ENCODE results near the gene SLC66A1.

SLC66A1 gene

DNA sequence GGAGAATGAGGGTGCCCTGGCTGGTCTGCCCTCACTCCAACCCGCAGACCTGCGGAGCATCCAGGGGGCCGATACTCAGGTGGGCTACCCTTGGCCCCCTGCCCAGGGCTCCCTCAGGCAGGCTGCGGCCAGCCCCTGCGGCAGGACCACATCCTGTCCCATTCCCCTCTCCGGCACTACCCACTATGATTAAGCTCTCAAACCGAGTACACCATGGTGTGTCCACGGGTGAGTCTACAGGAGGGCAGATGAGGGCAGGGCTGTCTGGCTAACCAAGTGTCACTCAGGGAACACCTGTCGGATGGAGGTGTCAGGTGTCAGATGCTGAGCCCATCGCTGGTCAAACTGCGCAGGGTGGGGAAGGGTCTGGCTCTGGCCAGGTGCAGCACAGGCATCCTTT is 47.2 kb downstream of the SLC66A1 start:
- H3K27ac ChIP-seq (ENCODE audit: low read depth, low read length), result no peak overlapping the region
- no peak overlapping the region for H3K4me3 ChIP-seq (ENCODE audit: low read depth in 1 of 5, low read length in 5 of 5)
- H3K9ac ChIP-seq (ENCODE audit: low read length in 5 of 5), result no peak overlapping the region
- H3K4me1 ChIP-seq (ENCODE audit: control insufficient read depth in 5 of 5, insufficient read depth in 5 of 5, low read length in 5 of 5), result peaks cover 0 to 25% (median 16%) of the 10 kb centered on the region in 5 donors
- no peaks in the 10 kb centered on the region for H3K27me3 ChIP-seq (ENCODE audit: control insufficient read depth in 5 of 5, insufficient read depth in 4 of 5, low read length in 5 of 5)
- peaks cover 3 to 53% (median 36%) of the 10 kb centered on the region in 5 donors for H3K36me3 ChIP-seq (ENCODE audit: control insufficient read depth in 5 of 5, insufficient read depth in 5 of 5, low read length in 5 of 5)
- no peaks in the 10 kb centered on the region for H3K9me3 ChIP-seq (ENCODE audit: control insufficient read depth in 5 of 5, low read length in 5 of 5)

- Histone ChIP-seq H3K9me3 (ENCODE audit: control insufficient read depth in 5 of 5, low read length in 5 of 5) (no peaks in the 10 kb centered on the region), H3K9ac (ENCODE audit: low read length in 5 of 5) (no peak overlapping the region), H3K27ac (ENCODE audit: low read depth, low read length) (no peak overlapping the region), H3K4me1 (ENCODE audit: control insufficient read depth in 5 of 5, insufficient read depth in 5 of 5, low read length in 5 of 5) (peaks cover 0 to 26% (median 16%) of the 10 kb centered on the region in 5 donors), H3K4me3 (ENCODE audit: low read depth in 1 of 5, low read length in 5 of 5) (no peak overlapping the region), H3K27me3 (ENCODE audit: control insufficient read depth in 5 of 5, insufficient read depth in 4 of 5, low read length in 5 of 5) (no peaks in the 10 kb centered on the region), H3K36me3 (ENCODE audit: control insufficient read depth in 5 of 5, insufficient read depth in 5 of 5, low read length in 5 of 5) (peaks cover 3 to 53% (median 34%) of the 10 kb centered on the region in 5 donors)
Observed at GRCh38 chr1:19360016-19360415, 47.9 kb downstream of the SLC66A1 start.

DNA sequence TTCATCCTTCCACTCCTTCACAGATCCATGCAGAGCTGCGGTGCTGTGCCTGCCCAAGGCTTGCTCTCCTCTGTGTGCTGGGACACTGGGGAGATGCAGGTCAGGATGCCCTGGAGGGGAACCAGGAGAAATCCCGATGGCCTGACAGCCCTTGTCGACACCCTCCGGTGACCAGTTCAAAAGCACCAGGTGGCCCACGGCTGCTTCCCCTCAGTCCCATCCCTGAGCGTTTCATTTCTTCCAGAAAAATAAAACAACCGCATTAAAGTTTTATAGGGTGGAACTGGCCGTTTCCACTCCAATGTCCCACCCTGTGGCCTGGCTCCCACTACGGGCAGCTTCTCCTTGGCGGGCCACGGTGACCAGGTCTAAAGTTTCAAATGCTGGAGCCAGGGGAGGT is 48.3 kb downstream of the SLC66A1 start:
- H3K9me3 ChIP-seq (ENCODE audit: control insufficient read depth in 5 of 5, low read length in 5 of 5), result no peaks in the 10 kb centered on the region
- H3K9ac ChIP-seq (ENCODE audit: low read length in 5 of 5), result no peak overlapping the region
- peaks cover 3 to 54% (median 35%) of the 10 kb centered on the region in 5 donors for H3K36me3 ChIP-seq (ENCODE audit: control insufficient read depth in 5 of 5, insufficient read depth in 5 of 5, low read length in 5 of 5)
- no peaks in the 10 kb centered on the region for H3K27me3 ChIP-seq (ENCODE audit: control insufficient read depth in 5 of 5, insufficient read depth in 4 of 5, low read length in 5 of 5)
- no peak overlapping the region for H3K27ac ChIP-seq (ENCODE audit: low read depth, low read length)
- peaks cover 0 to 26% (median 16%) of the 10 kb centered on the region in 5 donors for H3K4me1 ChIP-seq (ENCODE audit: control insufficient read depth in 5 of 5, insufficient read depth in 5 of 5, low read length in 5 of 5)
- H3K4me3 ChIP-seq (ENCODE audit: low read depth in 1 of 5, low read length in 5 of 5), result no peak overlapping the region

DNA sequence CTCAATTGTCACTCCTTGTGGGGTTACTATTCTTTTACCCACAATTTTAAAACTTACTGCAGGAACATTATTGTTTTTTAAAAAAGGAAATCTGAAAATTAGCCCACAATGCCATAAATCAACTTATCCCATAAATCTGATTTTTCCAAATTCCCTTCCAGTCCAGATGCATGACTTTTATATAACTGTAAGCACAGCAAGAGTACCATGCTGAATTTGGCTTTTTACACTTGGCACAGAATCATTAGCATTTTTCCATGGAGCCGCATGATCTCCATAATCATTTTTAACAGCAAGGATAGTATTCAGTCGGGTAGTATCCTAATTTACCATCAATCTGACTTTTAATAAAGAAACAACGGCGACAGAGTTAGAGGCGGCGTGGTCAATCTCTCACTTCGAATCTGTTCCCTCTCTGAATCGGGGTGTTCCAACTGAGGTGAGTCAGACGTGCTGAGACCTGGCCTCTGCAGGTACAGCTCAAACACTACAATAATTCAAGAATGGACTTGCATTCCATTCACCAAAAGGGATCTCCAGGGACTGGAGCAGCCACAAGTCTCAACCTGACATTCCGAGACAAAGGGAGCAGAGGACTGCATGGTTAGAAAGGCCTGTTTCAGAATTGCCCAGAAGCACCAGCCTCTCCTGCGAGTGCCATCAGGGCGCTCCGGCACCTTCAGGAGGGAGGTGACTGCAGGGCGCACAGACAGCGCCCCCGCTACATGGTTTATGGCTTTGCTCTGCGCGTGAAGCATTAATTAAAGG is 48.9 kb downstream of the SLC66A1 start:
- Histone ChIP-seq H3K27me3 (ENCODE audit: control insufficient read depth in 5 of 5, insufficient read depth in 4 of 5, low read length in 5 of 5) (no peaks in the 10 kb centered on the region), H3K36me3 (ENCODE audit: control insufficient read depth in 5 of 5, insufficient read depth in 5 of 5, low read length in 5 of 5) (peaks cover 0 to 48% (median 29%) of the 10 kb centered on the region in 5 donors), H3K9ac (ENCODE audit: low read length in 5 of 5) (no peak overlapping the region), H3K4me3 (ENCODE audit: low read depth in 1 of 5, low read length in 5 of 5) (no peak overlapping the region), H3K27ac (ENCODE audit: low read depth, low read length) (no peak overlapping the region), H3K4me1 (ENCODE audit: control insufficient read depth in 5 of 5, insufficient read depth in 5 of 5, low read length in 5 of 5) (peaks cover 0 to 26% (median 16%) of the 10 kb centered on the region in 5 donors), H3K9me3 (ENCODE audit: control insufficient read depth in 5 of 5, low read length in 5 of 5) (no peaks in the 10 kb centered on the region)

DNA sequence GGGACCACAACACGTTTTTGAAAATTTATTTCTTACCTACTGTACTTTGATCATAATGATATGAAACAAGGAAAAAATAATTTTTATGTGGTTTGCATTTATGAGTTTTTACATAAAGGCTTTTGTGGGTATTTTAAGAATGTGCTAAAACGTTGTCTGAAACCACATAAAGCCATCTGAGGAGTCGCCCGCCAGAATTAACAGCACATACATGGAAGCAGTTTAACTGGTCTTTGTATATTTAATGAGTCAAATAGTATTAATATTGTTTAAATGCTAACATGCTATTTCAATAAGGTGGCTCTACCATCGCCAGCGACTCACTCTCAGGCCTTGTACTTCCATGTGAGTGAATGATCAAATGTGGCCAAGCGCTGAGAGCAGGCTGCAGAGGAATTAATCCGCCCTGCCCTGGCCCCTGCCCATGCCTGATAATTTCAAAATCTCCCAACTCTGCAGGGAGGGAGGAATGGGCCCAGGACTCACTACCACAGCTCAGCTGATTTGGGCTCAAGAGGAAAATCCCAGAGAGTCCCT is 49.6 kb downstream of the SLC66A1 start:
- Histone ChIP-seq H3K9me3 (ENCODE audit: control insufficient read depth in 5 of 5, low read length in 5 of 5) (no peaks in the 10 kb centered on the region), H3K27me3 (ENCODE audit: control insufficient read depth in 5 of 5, insufficient read depth in 4 of 5, low read length in 5 of 5) (no peaks in the 10 kb centered on the region), H3K9ac (ENCODE audit: low read length in 5 of 5) (no peak overlapping the region), H3K27ac (ENCODE audit: low read depth, low read length) (no peak overlapping the region), H3K36me3 (ENCODE audit: control insufficient read depth in 5 of 5, insufficient read depth in 5 of 5, low read length in 5 of 5) (peaks cover 0 to 42% (median 22%) of the 10 kb centered on the region in 5 donors), H3K4me1 (ENCODE audit: control insufficient read depth in 5 of 5, insufficient read depth in 5 of 5, low read length in 5 of 5) (peaks cover 0 to 26% (median 16%) of the 10 kb centered on the region in 5 donors), H3K4me3 (ENCODE audit: low read depth in 1 of 5, low read length in 5 of 5) (no peak overlapping the region)

DNA sequence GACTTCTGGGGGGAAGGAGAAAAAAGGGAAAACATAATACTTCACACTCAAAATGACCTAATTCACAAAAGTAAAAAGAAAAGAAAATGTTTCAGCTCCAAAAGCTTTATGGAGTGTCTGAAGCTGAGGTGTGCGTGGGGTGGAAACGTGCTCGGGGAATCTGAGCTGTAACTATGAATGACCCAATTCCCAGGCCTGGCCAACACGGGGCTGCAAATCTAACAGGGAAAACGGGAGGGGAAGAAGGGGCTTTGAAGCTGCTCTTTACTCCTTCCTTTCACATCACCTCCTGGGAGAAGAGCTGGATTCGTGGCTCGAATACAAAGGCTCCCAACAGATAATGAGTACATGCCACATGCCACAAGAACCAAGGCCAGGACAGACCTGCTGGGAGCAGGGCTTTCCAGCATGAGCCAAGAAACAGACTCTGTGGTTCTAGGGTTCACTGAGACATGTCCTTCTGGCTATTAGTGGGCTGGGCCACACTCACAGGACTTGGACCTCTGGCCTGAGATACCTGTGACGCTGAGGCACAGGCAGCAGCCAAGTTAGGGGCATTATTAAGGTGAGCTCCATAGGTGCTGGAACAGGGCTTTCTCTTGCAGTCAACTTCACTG is 51.5 kb downstream of the SLC66A1 start:
- no peak overlapping the region for H3K9ac ChIP-seq (ENCODE audit: low read length in 5 of 5)
- H3K4me1 ChIP-seq (ENCODE audit: control insufficient read depth in 5 of 5, insufficient read depth in 5 of 5, low read length in 5 of 5), result peaks cover 3 to 38% (median 25%) of the 10 kb centered on the region in 5 donors
- no peaks in the 10 kb centered on the region for H3K9me3 ChIP-seq (ENCODE audit: control insufficient read depth in 5 of 5, low read length in 5 of 5)
- no peak overlapping the region for H3K27ac ChIP-seq (ENCODE audit: low read depth, low read length)
- peaks cover 0 to 30% (median 14%) of the 10 kb centered on the region in 5 donors for H3K36me3 ChIP-seq (ENCODE audit: control insufficient read depth in 5 of 5, insufficient read depth in 5 of 5, low read length in 5 of 5)
- H3K27me3 ChIP-seq (ENCODE audit: control insufficient read depth in 5 of 5, insufficient read depth in 4 of 5, low read length in 5 of 5), result no peaks in the 10 kb centered on the region
- no peak overlapping the region for H3K4me3 ChIP-seq (ENCODE audit: low read depth in 1 of 5, low read length in 5 of 5)

DNA sequence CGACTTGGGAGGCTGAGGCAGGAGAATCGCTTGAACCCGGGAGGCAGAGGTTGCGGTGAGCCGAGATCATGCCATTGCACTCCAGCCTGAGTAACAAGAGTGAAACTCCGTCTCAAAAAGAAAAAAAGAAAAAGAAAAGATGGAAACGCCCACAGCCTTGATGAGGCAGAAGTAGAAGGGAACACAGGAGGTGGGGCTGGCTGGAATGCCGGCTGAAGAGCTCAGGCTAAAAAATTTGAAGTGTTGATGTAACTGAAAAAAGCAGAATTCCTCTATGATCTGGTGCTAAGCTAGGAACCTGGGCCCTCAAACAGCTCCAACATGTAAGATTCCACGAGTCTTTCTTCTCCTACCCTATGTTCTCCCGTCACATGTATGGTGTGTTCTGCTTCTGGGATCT is 53.6 kb downstream of the SLC66A1 start:
- no peaks in the 10 kb centered on the region for H3K9me3 ChIP-seq (ENCODE audit: control insufficient read depth in 5 of 5, low read length in 5 of 5)
- peaks cover 3 to 50% (median 25%) of the 10 kb centered on the region in 5 donors for H3K4me1 ChIP-seq (ENCODE audit: control insufficient read depth in 5 of 5, insufficient read depth in 5 of 5, low read length in 5 of 5)
- no peaks in the 10 kb centered on the region for H3K27me3 ChIP-seq (ENCODE audit: control insufficient read depth in 5 of 5, insufficient read depth in 4 of 5, low read length in 5 of 5)
- no peak overlapping the region for H3K27ac ChIP-seq (ENCODE audit: low read depth, low read length)
- H3K9ac ChIP-seq (ENCODE audit: low read length in 5 of 5), result no peak overlapping the region
- no peak overlapping the region for H3K4me3 ChIP-seq (ENCODE audit: low read depth in 1 of 5, low read length in 5 of 5)
- H3K36me3 ChIP-seq (ENCODE audit: control insufficient read depth in 5 of 5, insufficient read depth in 5 of 5, low read length in 5 of 5), result peaks cover 0 to 31% (median 7%) of the 10 kb centered on the region in 5 donors

DNA sequence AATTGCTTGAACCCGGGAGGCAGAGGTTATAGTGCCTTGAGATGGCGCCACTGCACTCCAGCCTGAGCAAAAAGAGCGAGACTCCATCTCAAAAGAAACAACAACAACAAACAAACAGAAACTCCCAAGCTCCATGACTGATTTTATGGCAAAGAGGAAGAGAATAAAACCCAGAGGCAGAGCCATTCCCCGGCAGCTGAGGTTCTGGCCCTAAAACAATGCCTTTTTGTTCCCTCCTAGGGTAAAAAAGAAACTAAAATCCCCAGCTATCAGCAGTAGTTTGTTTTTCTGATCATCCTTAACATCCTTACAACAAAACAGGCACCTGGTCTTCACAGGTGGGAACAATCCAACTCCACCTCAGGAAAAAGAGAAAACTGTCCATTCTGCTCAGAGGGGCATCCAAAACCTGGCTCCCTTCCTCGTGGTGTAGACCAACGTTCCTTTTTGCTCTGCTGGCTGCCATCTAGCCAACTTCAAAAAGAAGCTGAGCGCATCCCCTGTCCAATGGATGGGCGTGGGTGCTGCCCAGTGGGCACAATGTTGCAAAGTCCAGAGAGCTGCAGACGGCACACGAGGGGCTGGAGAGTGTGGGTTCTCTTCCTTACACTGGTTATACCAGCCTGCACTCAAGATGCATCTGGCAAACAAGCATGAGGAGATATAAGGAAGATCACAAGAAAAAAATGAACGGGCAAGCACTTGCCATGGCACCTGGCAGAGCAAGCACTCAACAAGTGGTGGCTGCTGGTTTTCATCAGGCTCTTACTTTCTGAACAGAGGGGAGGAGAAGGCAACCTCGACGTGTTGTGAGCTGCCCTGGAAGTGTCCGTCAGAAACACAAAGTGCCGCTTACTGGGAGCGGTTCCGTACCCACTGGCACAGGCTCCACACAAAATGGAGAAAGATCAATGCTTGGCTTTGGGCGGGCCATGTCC is 54.7 kb downstream of the SLC66A1 start:
- Histone ChIP-seq H3K27ac (ENCODE audit: low read depth, low read length) (no peak overlapping the region), H3K9me3 (ENCODE audit: control insufficient read depth in 5 of 5, low read length in 5 of 5) (no peaks in the 10 kb centered on the region), H3K9ac (ENCODE audit: low read length in 5 of 5) (no peak overlapping the region), H3K4me1 (ENCODE audit: control insufficient read depth in 5 of 5, insufficient read depth in 5 of 5, low read length in 5 of 5) (peaks cover 3 to 43% (median 24%) of the 10 kb centered on the region in 5 donors), H3K27me3 (ENCODE audit: control insufficient read depth in 5 of 5, insufficient read depth in 4 of 5, low read length in 5 of 5) (no peaks in the 10 kb centered on the region), H3K36me3 (ENCODE audit: control insufficient read depth in 5 of 5, insufficient read depth in 5 of 5, low read length in 5 of 5) (peaks cover 0 to 39% (median 17%) of the 10 kb centered on the region in 5 donors), H3K4me3 (ENCODE audit: low read depth in 1 of 5, low read length in 5 of 5) (no peak overlapping the region)

- Histone ChIP-seq H3K27ac (ENCODE audit: low read depth, low read length) (no peak overlapping the region), H3K4me1 (ENCODE audit: control insufficient read depth in 5 of 5, insufficient read depth in 5 of 5, low read length in 5 of 5) (peaks cover 3 to 39% (median 24%) of the 10 kb centered on the region in 5 donors), H3K9ac (ENCODE audit: low read length in 5 of 5) (no peak overlapping the region)
Observed at GRCh38 chr1:19367584-19368041, 55.5 kb downstream of the SLC66A1 start.

More at GRCh38 chr1:19367584-19368041, 55.5 kb downstream of the SLC66A1 start:
- Histone ChIP-seq H3K36me3 (ENCODE audit: control insufficient read depth in 5 of 5, insufficient read depth in 5 of 5, low read length in 5 of 5) (peaks cover 0 to 46% (median 17%) of the 10 kb centered on the region in 5 donors), H3K27me3 (ENCODE audit: control insufficient read depth in 5 of 5, insufficient read depth in 4 of 5, low read length in 5 of 5) (no peaks in the 10 kb centered on the region), H3K4me3 (ENCODE audit: low read depth in 1 of 5, low read length in 5 of 5) (no peak overlapping the region), H3K9me3 (ENCODE audit: control insufficient read depth in 5 of 5, low read length in 5 of 5) (no peaks in the 10 kb centered on the region)
